Activated CD8-positive, alpha-beta memory T cell treated with anti-CD3 and anti-CD28 coated beads for 24 hours (primary cell): ENCODE data around the gene HOXD10.

Experiments used
- DNase-seq: peaks from one replicate; pipeline ENCODE4 v3.0.0-alpha.2; 2020

Gene HOXD10

DNA sequence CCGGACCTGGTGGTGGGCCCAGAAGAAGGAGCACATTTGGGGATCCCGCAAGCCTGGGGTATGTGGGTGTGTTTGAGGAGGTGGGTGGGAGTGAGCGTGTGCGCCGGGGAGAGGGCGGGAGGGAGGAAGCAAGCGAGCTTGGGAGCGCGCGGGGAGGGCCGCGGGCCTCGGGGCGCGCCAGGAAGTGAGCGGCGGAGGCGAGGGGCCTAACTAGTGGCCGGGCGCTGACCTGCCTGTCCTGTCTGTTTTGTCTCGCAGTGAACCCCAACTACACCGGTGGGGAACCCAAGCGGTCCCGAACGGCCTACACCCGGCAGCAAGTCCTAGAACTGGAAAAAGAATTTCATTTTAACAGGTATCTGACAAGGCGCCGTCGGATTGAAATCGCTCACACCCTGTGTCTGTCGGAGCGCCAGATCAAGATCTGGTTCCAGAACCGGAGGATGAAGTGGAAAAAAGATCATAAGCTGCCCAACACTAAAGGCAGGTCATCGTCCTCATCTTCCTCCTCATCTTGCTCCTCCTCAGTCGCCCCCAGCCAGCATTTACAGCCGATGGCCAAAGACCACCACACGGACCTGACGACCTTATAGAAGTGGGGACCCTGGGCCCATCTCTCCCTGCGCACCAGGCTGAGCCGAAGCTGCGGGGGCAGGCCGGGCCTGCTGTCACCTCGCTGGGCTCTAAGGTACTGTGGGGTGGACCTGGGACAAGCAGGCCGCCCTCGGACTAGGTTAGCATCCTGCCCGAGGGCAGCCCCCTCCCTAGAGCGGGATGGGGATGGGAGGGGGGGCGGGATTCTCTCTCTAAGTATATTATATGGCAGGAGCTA lies 36.0 kb downstream of the HOXD10 start:
- DNase-seq: no peak

DNA sequence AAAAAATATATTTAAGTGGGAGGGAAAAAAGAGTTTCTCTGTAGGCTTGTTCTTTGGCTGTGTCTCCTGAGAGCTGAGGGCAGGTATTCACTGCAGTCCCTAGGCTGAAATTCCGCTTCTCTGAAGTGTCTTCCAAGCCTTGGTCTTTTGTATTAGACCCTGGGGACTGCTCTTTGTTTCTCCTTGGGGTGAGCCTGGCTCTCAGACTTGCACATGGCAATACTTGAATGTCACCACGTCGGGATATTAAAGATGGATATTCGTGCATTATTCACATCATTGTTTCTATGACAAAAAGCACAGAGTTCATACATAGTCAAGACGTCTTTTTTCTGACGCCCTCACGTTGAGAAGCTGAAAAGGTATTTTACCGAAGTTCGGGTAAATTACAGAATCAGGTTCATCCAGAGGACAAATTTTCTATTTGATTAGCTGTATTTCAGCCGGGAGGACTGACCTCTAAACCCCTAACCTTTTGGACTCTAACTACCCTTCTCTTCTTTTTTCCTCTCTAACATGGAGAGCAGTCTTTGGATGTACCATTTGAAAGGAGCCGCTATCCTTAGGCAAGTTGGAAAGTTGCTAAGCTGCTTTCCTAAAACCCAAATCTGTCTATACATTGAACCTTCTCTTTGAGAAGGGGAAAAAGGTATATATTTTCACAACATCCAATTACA lies 38.1 kb downstream of the HOXD10 start:
- DNase-seq: no peak

DNA sequence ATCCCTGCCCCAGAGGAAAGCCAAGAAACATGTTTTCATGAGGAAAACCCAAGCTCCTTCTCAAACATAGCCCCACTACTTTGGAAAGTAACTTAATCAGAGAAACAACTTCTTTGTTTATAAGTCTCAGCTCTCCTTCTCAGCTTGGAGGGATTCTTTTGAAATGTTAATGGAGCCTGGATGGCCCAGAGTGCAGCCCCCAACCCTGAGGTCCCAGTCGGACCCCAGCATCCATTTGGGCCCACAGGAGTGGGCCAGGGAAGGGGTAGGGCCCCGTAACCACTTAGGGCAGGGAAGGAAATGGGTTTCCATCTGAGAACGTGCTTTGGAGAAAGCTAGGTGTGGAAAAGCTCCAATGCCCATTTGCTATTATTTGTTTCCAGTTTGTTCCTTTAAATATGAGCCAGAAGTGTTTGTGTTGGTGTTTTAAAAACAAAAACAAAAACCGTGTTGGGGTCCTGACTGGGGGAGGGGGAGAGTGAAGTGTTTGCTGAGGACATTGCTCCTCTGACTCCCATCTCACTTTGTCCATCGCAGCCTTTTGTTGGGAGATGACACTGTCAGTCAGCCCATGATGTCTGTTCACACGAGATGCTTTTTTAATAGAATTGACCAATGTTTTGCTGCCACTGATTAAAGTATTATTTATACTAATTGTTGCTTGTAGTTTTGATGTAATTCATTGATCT lies 38.9 kb downstream of the HOXD10 start:
- DNase-seq: no peak

DNA sequence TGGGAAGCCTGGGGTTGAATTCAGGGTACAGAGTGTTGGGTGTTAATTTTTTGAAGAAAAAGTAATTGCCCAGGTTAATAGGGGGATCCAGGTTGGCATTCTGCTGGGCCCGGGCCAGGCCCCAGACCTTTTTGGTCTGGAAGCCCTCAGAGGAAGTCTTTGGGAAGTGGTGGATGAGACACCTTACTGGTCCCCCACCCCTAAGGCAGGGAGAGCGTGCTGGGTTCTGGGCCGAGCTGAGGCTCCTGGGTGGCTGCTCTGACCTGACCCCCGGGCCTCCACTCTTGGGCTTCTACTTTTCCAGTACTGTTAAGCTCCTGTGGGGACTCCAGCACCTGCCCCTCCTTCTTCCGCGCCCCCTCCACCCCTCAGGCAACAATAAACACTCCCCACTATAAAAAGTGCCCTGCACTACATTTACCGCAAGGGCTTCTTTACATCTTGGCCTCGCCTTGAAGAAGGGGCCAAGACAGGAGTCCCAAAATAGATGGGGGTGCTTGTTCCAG lies 39.8 kb downstream of the HOXD10 start:
- no peak for DNase-seq

DNA sequence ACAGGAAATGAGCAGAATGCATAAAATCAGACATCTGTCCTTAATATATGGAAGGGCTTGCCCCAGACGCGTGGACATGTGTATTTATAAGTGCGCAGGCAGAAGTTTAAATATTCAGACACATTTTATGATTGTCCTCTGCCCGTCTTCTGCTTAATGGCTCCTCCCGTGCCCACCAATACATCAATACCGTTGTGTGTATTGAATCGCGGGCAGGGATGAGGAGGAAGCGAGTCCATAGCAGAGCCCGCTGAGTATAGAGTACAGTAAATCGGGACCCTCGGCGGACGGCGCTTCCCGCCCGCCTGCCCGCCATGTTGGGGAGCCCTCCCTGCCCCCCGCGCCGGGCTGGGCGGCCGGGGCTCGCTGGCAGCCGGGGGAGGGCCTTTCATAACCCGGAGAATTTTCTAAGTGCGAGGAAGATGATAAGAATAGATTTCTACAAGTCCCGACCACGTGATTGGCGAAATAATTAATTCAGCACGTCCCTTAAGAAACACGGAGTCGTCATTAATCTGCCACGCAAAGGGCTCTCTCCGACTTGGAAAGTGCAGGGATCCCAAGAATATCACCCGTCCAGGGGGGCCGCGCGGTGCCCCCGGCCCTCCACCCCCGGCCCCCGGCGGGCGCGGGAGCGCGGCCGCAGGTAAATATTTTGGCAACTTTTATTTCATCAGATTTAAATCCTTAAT lies 40.4 kb downstream of the HOXD10 start, which contains the start of gene HOXD3:
TSS of gene HOXD3 (plus strand) at position 501 of the 692 bp plus-strand sequence. CDS start 11,808 bp downstream, outside the sequence.
- DNase-seq: no peak

DNA sequence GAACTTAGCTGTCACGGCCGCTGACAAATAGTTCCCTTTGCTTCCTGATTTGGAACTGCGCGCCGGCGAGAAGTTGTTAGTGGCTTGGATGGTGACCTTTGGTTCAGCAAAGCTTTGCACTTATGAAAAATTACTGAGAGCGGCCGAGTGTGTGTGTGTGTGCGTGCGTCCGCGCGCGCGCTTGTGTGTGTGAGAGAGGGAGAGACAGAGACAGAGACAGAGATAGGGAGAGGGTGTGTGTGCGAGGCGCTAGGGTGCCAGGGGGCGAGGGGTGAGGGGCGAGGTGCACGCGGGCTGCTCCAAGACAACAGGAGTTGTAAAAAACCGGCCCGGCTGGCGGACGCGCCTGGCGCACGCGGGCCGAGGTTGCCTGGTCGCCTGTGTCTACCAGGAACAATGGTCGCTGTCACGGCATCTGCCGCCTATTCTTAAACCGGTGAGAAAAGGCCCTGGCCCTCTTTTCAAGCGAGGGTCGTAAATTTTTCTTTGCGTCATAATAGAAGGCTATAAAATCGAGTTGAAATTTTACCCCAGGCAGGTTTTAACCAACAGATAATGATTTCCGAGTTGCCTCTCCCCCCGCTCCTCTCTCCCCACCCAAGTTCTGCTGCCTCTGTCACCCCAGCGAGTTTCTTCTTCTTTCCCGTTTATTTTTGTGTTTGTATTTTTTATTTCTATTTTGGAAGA lies 41.1 kb downstream of the HOXD10 start:
- no peak for DNase-seq

DNA sequence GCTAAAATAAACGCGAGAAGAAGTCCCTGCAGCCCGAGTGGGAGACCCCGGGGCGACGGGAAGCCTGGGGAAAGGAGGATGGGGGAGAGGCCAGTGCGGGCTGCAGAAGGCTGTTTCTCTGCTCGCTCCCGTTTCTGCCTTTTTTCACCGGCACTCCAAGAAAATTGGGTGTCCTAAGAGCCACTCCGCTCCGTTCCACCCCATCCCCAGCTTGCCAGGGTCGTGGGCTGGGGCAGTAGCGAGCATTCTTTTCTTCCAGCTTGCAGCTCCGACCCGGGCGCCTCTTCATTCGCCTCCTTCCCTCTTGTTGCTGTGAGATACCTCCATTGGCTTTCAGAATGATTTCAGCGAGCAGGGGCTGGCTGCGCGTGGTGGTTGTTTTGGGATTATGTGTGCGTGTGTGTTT lies 41.6 kb downstream of the HOXD10 start:
- DNase-seq: no peak

DNA sequence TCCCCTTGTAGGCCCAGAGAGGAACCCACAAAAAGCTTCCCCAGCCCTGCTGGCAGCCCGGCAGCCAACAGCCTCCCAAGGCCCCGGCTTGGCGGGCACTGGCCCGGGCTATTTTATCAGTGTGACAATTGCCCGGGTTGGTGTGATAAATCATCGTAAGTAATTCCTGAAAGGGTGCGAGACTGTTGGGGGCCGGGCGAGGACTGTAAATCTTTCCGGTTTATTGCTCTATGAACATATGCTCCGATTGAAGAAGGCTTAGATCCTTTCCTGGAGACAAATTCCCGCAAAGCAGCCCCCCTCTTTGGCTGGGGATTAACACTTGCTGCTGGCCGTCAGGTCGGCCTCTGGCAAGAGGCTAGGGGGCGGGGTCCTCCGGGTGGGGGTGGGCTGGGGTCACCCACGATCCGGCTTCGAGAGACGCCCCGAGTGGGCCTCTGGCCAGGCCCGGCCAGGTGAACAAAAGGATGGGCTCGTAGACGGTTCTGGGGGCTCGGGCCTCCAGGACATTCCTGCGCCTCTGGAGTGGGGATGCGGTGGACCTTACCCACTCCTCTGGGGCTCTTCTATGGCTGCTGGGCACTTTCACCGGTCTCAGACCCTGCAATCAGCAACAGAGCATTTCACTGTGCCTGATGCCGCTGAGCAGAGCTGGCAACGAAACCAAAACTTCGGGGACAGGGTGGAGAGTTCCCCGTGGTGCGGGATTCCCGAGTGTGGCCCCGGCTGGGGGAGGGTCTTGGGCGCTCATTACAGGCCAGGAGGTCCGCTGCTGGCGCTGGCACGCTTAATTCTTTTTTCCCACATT lies 42.5 kb downstream of the HOXD10 start:
- no peak for DNase-seq

DNA sequence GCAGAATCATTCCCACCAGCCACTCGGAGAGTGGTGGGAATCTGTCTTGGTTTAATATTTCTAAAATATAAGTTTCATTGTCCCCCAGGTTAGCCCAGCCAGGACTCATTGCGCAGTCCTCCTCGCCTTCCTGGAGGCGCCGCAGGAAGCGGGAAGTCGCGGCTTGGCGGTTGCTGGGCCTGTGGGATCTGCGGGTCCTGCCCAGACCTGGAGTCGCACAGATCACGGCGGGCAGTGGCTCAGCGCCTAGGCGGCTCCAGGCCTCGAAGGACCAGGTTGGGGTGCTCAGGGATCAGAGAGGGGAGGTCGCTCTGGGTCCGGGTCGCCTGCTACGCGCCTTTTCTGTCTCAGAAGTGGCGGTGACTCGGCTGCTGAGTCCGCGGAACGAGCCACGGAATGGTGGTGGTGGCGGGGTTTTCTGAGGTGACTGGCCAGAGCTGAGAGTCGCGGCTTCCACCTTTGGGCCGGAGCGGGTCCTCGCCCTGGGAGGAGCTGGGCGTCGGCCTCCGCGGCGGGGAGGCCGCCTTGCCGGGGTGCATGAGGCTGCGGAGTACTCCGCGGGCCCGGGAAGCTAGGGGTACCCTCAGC lies 43.2 kb downstream of the HOXD10 start:
- no peak for DNase-seq

DNA sequence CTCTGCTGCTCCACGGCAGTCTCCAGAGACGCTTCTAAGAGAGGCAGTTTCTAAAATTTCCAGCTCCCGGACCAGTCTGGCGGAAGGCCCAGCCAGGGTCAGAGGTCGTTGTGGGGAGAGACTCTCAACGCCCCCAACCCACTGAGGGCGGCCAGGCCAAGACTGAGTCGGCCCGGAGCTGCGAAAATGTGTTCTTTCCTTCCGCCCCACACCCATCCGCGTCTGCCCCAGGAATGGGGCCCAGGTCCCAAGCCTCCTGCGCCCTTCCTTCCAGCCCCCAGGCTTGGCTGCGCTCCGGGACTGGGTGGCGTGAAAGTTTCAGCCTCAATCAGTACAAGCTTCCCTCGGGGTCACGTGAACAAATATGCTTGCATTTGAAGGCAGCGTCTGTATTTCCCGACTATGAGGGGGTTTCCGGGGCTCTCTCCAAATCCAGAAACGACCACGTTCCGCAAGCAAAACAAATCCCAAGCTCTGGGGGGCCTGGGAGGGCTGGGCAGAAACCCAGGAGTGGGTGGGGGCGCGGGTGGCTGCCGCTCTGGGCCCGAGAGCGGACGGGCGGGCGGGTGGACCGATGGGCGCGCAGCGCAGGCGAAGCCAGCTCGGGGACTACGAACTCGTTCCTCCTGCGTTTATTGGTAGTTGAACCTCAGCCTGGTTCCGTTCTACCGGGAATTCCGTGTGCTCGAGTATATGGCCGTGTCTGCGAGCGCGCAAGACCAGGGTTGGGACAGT lies 43.8 kb downstream of the HOXD10 start:
- DNase-seq: no peak

DNA sequence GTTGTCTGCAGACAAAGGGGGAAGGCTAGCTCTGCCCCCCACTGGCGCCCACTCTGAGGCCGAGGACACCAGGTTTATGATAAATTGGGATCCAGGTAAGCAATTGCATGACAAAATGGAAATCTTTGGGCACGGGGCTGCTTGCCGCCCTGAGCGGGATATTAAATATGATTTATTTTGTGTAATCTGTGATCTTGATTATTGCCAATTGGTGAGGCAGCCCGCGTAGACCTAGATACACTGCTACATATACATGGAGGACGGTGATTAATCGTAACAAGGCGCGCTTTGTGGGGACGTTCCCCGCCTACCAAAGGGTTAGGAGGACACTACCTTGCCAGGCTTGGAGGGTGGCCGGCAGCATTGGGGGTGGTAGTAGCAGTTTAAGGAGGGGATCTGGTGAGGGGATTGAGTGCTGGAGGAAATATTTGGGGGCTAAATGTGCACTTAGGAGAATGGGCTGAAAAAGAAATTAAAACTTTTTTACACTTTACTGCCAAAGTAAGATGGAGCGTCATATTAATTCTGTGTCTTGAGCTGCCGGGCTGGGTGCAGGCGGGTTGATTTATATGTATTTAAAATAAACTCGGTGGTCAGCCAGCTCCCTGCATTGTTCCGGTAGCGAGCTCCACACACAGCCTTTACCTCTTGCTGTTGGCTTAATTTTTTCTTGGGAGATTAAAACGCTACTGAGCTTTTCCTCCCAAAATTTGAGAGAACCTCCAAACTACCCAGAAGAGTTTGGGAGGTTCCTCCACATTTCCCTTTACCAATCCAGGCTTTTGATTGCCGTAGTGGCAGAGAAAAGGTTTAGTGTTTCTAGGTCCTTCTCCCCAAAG lies 44.6 kb downstream of the HOXD10 start:
- DNase-seq: no peak

DNA sequence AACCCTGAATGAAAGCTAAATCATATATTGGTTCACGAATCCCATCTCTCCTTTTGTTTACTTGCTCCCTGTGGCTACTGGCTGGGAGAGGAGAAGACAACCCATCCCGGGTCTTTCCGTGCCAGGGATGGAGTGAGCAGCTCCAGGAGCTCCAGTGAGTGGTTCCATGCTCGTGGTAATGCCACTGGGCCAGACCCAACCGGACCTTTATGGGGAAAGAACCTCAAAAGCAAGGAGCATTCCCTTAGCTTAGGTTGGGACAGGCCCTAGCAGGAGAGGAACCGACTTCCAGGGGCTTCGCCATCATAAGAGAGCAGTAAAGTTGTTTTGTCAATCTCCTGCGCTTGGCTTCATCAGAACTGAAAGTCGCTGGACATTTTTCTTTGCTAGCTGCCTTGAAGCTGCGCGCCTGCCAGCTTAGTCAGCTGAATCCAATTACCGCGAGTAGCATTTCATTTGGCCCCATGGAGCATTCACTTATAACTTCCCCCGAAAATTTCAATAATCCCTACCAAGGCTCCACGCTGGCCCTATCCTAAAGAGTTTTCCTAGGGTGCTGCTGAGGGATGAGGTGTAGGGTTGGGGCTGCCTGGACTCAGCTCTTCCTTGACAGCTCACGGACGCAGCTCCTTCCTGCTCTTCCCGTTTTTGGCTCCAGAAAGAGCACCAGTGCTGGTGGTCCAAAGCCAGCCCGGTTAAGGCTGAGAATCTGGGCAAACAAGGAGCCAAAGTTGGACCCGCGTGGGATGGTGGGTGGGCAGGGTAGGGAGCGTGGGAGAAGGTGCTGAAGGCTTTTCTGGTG lies 45.4 kb downstream of the HOXD10 start:
- DNase-seq: no peak

DNA sequence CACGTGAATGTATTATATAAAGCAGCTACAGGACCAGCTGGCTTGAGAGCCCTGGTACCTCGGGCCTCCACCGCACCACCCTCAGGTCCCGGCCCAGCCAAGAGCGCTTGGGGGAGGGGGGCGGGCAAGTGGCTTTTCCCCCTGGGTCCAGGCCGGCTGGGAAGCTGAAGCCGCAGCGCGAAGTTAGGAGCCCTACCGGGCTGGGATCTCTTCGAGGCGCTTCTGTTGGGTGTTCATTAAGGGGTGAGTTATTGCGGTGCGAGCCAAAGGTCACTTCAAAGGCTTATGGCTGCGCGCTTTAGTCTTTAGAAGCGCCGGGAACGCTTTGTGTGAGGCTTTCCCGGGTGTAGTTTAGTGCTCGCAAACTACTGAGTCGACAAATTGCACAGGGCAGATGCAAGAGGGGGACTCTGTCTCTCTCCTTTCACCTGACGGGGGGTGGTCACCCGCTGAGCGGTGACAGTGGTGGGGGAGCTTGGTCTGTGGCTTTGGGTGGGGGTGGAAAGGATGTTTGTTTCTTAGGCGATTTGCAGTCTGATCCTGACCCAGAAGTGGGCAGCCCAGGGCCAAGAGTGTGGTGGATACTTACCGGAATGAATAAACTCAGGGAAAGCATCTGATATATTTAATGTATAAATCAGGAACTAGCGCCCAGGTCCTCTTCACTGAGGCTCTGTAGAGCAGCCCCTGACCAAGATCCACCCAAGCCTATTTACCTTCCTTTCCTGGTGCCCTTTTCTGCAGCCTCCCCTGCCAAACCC lies 46.5 kb downstream of the HOXD10 start:
- DNase-seq: no peak

DNA sequence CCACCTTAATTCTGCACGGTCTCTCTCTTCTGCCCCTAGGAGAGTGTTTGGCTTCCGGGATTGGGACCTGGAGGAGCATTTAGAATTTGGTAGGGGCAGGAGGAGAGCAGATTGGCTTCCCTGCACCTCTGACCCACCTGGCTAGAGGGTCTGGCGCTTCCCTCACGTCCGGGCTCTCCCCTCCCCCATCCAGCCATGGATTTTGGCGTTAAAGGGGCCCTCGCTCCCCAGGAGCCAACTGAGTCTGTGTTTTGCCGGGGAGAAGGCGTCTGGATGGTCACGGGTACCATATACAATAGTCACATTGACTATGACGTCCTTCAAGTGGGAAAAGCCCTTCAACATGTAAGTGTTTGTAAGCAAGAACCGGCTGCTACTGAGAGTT lies 47.1 kb downstream of the HOXD10 start:
- no peak for DNase-seq

DNA sequence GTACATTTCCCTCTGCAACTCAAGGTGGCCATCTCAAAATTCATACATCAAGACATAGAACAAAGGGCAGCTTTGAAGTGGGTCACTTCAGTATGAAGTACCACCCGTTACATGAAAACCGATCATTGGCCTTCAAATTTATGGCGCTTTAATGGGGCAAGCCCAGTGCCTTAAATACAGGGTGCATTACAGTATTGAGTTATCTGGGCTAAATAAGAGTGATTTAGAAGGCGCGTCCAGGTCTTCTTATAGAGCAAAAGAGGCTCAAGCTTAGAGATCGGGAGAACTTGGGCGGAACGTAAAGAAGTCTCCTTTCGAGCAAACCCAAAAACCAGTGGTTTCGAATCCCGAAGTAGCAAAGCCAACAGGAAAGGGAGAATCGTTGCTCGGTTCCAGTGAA lies 47.6 kb downstream of the HOXD10 start:
- no peak for DNase-seq

DNA sequence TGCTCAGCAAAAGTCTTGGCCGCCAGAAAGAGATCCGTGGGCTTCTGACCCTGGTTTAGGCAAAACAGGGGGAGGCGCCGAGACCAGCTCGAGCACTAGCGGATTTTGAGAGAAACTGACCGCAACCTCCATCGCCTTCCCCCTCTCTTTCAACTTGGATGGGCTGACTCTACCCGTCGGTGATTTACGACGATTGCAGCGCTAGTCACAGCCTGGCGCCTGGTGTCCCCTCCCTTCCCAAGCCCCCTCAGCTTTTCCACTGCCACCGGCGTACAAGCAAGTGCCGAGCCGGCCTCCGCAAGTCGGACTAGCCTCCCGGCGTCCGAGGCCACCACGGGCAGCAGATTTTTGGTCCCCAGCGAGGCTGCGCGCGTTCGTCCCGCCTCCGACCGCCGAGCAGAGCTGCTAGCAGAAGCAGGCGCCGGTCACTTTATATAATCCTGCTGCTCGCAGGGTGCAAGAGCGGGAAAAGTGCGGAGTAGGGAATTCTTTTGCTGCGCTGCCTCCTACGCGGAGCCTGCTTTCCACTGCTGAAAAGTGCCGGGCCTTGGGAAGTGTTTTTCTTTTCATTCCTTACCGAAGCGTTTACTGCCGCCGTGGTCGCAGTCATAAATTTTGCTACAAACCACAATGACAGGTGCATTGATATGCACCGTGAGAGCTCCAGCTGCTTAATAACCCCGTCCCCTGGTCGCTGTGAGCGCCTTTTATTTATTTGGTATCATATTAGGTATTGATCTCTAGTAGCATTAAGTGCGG lies 48.2 kb downstream of the HOXD10 start:
- DNase-seq: no peak
